Karpas-422 (cell line): ENCODE data around the gene SKP1. TPM values are rescaled to one million over a fixed set of nuclear protein-coding genes. Genes with fewer than 3 reads are reported as not detected.

Source experiments
- DNase-seq: peaks from one replicate; pipeline ENCODE4 v3.0.0-alpha.2; 2015
- H2AFZ ChIP-seq: fragments of 200-600 bp; sonication (generic); 2 replicates; pipeline ENCODE4 v1.6.1; 2014; ENCODE audit warnings: antibody characterized with exemption, low read length, mixed read lengths
- H3K27ac ChIP-seq: fragments of 200-600 bp; sonication (generic); 2 replicates; pipeline ENCODE4 v1.5.1; 2014; ENCODE audit warnings: mild to moderate bottlenecking, low read length, moderate library complexity
- H3K27me3 ChIP-seq: fragments of 200-600 bp; sonication (generic); 2 replicates; pipeline ENCODE4 v1.6.1; 2014; ENCODE audit warnings: low read length, mixed read lengths
- H3K36me3 ChIP-seq: fragments of 200-600 bp; sonication (generic); 2 replicates; pipeline ENCODE4 v1.6.1; 2014; ENCODE audit warnings: low read length, mixed read lengths; ENCODE audit not compliant: insufficient read depth
- H3K4me1 ChIP-seq: fragments of 200-600 bp; sonication (generic); 2 replicates; pipeline ENCODE4 v1.6.1; 2014; ENCODE audit warnings: mild to moderate bottlenecking, low read length, mixed read lengths
- H3K4me2 ChIP-seq: fragments of 200-600 bp; sonication (generic); 2 replicates; pipeline ENCODE4 v1.6.1; 2014; ENCODE audit warnings: low read length, low read depth, mild to moderate bottlenecking; ENCODE audit not compliant: poor library complexity, severe bottlenecking
- H3K4me3 ChIP-seq: fragments of 200-600 bp; sonication (generic); 2 replicates; pipeline ENCODE4 v1.5.1; 2014; ENCODE audit warnings: mild to moderate bottlenecking, antibody characterized with exemption, low read length, mixed read lengths
- H3K79me2 ChIP-seq: fragments of 200-600 bp; sonication (generic); 2 replicates; pipeline ENCODE4 v1.6.1; 2014; ENCODE audit warnings: mild to moderate bottlenecking, low read length, mixed read lengths
- H3K9ac ChIP-seq: fragments of 200-600 bp; sonication (generic); 2 replicates; pipeline ENCODE4 v1.6.0; 2014; ENCODE audit warnings: low read length
- H3K9me2 ChIP-seq: fragments of 200-600 bp; sonication (generic), shearing (Covaris generic); replicated peaks from 2 replicates; pipeline ENCODE4 v1.6.0; 2014; ENCODE audit warnings: mild to moderate bottlenecking, low read length, moderate library complexity; ENCODE audit not compliant: insufficient read depth
- H3K9me3 ChIP-seq: fragments of 300-700, 200-600 bp; sonication (generic); 2 replicates; pipeline ENCODE4 v1.6.1; 2014; ENCODE audit warnings: low read length, mixed read lengths
- H4K20me1 ChIP-seq: fragments of 200-600 bp; sonication (generic); 2 replicates; pipeline ENCODE4 v1.6.1; 2014; ENCODE audit warnings: mild to moderate bottlenecking, antibody characterized with exemption, low read length, low read depth; ENCODE audit not compliant: insufficient read depth
- total RNA-seq: library from RNA; depleted of rRNA; stranded (reverse); fragments of >200 nt; shearing (Covaris generic); gene quantifications from 2 replicates; pipeline ENCODE4 v1.2.3, GENCODE V29; 2014; ENCODE audit warnings: low replicate concordance

Gene SKP1
- total RNA-seq, 1 experiment from 2014 or later, result 210 TPM

GRCh38 chr5:134110382-134110781 is 66.4 kb downstream of the SKP1 start:
- Histone ChIP-seq H3K4me2 (no peak overlapping the region), H4K20me1 (no peaks in the 10 kb centered on the region), H3K4me1 (peaks cover 5% of the 10 kb centered on the region), H3K36me3 (no peaks in the 10 kb centered on the region), H3K9me3 (no peaks in the 10 kb centered on the region), H3K4me3 (no peak overlapping the region), H2AFZ (no peak overlapping the region), H3K79me2 (no peaks in the 10 kb centered on the region), H3K27ac (no peak overlapping the region), H3K9ac (no peak overlapping the region), H3K27me3 (no peaks in the 10 kb centered on the region), H3K9me2 (no peaks in the 10 kb centered on the region)
- no peak for DNase-seq

GRCh38 chr5:134107779-134108178 is 69.0 kb downstream of the SKP1 start:
- Histone ChIP-seq H3K36me3 (no peaks in the 10 kb centered on the region), H3K4me1 (no peaks in the 10 kb centered on the region), H3K27me3 (no peaks in the 10 kb centered on the region), H3K27ac (no peak overlapping the region), H4K20me1 (no peaks in the 10 kb centered on the region), H3K4me3 (no peak overlapping the region), H3K4me2 (no peak overlapping the region), H2AFZ (no peak overlapping the region), H3K79me2 (no peaks in the 10 kb centered on the region), H3K9ac (no peak overlapping the region), H3K9me2 (no peaks in the 10 kb centered on the region), H3K9me3 (no peaks in the 10 kb centered on the region)
- DNase-seq, result no peak

- Histone ChIP-seq H3K27ac (no peak overlapping the region), H2AFZ (no peak overlapping the region), H3K9me2 (no peaks in the 10 kb centered on the region), H3K9me3 (no peaks in the 10 kb centered on the region), H3K4me2 (no peak overlapping the region), H3K4me3 (no peak overlapping the region), H3K9ac (no peak overlapping the region), H3K79me2 (no peaks in the 10 kb centered on the region), H3K36me3 (no peaks in the 10 kb centered on the region), H3K27me3 (no peaks in the 10 kb centered on the region), H4K20me1 (no peaks in the 10 kb centered on the region), H3K4me1 (no peaks in the 10 kb centered on the region)
- no peak for DNase-seq
Observed at GRCh38 chr5:134106991-134107701, 69.6 kb downstream of the SKP1 start.

GRCh38 chr5:134103998-134104654 is 72.6 kb downstream of the SKP1 start:
- DNase-seq, result no peak
- H3K4me2 ChIP-seq, result no peak overlapping the region
- peaks cover 16% of the 10 kb centered on the region for H3K4me1 ChIP-seq

GRCh38 chr5:134103397-134103796 is 73.4 kb downstream of the SKP1 start:
- H3K36me3 ChIP-seq, result no peaks in the 10 kb centered on the region
- H3K4me2 ChIP-seq, result no peak overlapping the region
- no peak overlapping the region for H3K4me3 ChIP-seq
- H4K20me1 ChIP-seq, result no peaks in the 10 kb centered on the region
- H3K27me3 ChIP-seq, result no peaks in the 10 kb centered on the region
- H3K27ac ChIP-seq, result no peak overlapping the region
- H3K9me3 ChIP-seq, result no peaks in the 10 kb centered on the region
- H3K79me2 ChIP-seq, result no peaks in the 10 kb centered on the region
- no peak for DNase-seq
- no peaks in the 10 kb centered on the region for H3K9me2 ChIP-seq
- no peak overlapping the region for H3K9ac ChIP-seq
- H3K4me1 ChIP-seq, result peaks cover 16% of the 10 kb centered on the region
- no peak overlapping the region for H2AFZ ChIP-seq

More at GRCh38 chr5:134103998-134104654, 72.6 kb downstream of the SKP1 start:
- H3K9me2 ChIP-seq, result no peaks in the 10 kb centered on the region
- no peaks in the 10 kb centered on the region for H3K9me3 ChIP-seq
- H3K36me3 ChIP-seq, result no peaks in the 10 kb centered on the region
- no peaks in the 10 kb centered on the region for H3K27me3 ChIP-seq
- no peak overlapping the region for H3K27ac ChIP-seq
- no peak overlapping the region for H3K9ac ChIP-seq
- H2AFZ ChIP-seq, result no peak overlapping the region
- H3K79me2 ChIP-seq, result no peaks in the 10 kb centered on the region
- H4K20me1 ChIP-seq, result no peaks in the 10 kb centered on the region
- no peak overlapping the region for H3K4me3 ChIP-seq

- Histone ChIP-seq H3K9me3 (no peaks in the 10 kb centered on the region), H3K4me1 (peaks cover 16% of the 10 kb centered on the region), H3K79me2 (no peaks in the 10 kb centered on the region), H3K9me2 (no peaks in the 10 kb centered on the region), H3K36me3 (no peaks in the 10 kb centered on the region), H3K27ac (no peak overlapping the region), H3K4me3 (no peak overlapping the region), H3K4me2 (no peak overlapping the region), H3K27me3 (no peaks in the 10 kb centered on the region), H2AFZ (no peak overlapping the region), H3K9ac (no peak overlapping the region), H4K20me1 (no peaks in the 10 kb centered on the region)
- peak; percentile 87 for DNase-seq
Observed at GRCh38 chr5:134101686-134102439, 74.9 kb downstream of the SKP1 start.

DNA sequence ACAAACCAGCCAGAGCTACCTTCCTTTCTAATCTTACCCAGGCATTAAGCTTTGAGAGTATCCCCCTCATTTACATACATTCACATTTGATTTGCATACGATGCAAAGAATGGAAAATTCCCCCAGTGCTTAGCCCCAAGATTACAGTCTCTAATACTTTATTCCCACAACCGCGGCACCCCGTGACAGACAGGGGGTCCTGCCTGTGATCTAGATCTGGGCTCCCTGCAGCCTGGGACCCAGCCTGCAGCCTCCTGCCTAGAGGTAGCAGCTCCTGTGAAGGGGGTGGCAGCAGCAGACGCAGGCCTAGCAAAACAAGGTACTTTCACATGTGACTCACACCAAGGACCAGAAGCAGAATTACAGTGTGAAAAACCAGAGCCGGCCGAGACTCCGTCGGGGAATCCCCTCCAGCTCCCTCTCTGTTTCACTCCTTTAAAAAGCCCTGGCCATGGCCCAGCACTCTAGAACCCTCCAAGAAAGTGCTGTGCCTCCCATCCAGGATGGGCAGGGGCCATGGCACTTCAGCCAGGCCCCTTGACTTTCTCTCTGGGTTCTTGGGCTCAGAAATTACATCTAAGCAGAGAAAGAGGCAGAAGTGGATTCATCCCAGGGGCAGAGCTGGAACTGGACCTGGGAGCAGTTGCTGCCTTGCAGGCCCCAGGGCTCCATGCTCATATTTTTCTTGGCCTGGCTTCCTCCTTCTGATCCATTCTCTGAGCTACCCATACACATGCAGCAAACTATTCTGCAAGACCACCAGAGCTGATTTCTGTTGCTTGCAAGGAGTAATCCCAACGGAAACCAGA is 76.3 kb downstream of the SKP1 start:
- Histone ChIP-seq H3K9me2 (no peaks in the 10 kb centered on the region), H3K4me2 (peak overlapping the region; percentile 60), H3K4me1 (peaks cover 16% of the 10 kb centered on the region), H3K9ac (no peak overlapping the region), H4K20me1 (no peaks in the 10 kb centered on the region), H3K27ac (no peak overlapping the region), H2AFZ (no peak overlapping the region), H3K9me3 (no peaks in the 10 kb centered on the region), H3K36me3 (no peaks in the 10 kb centered on the region), H3K79me2 (no peaks in the 10 kb centered on the region), H3K4me3 (0 out of 2 replicates have a peak overlapping the region, but pooled peaks have one; percentile 8), H3K27me3 (no peaks in the 10 kb centered on the region)
- DNase-seq, result peak; percentile 57
